ENCODE measurements around the gene SEL1L3. TPM values are rescaled to one million over a fixed set of nuclear protein-coding genes. Genes with fewer than 3 reads are reported as not detected.

Gene SEL1L3
- total RNA-seq, 1 experiment from 2014 or later, result 31.9 TPM

DNA sequence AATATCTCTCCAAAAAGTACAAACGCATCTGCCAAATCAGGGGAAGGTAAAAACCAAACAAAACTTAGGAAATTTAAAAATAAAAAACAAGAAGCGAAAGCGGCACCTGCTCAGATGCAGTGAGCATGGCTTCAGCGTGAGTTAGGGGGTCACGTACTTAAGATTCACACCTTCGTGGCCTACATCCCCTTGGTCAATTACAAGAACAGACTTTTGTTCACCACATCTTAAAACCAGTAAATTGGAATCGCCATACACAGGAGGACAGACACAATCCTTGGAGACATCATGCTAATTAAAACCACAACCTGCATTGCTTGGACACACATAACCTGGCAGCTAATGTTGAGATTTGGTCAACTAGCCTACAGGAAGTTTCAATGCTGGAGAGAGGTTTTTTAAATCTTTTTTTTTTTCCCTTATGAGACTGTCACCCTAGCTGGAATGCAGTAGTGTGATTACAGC lies 12.5 kb upstream of the SEL1L3 start:
- ChIA-PET POLR2A (ENCODE audit: unreplicated experiment) (no interaction called here), CTCF (no interaction called here)
- H3F3A ChIP-seq (ENCODE audit: low read length, unreplicated experiment), result no peaks in the 10 kb centered on the region
- H3K27me3 ChIP-seq (ENCODE audit: low read length), result no peaks in the 10 kb centered on the region
- no peak overlapping the region for H3K9ac ChIP-seq (ENCODE audit: low read length)
- H3K9me2 ChIP-seq (replicated peaks; ENCODE audit: low read length), result no peaks in the 10 kb centered on the region
- no peak overlapping the region for H3K27ac ChIP-seq (ENCODE audit: low read length)
- H3K36me3 ChIP-seq (ENCODE audit: low read depth, low read length), result no peaks in the 10 kb centered on the region
- no peak for TF ChIP-seq EZH2phosphoT487 (IDR thresholded peaks at IDR 0.05; ENCODE audit: borderline replicate concordance, low read length)
- TF ChIP-seq EZH2 (IDR thresholded peaks at IDR 0.05; ENCODE audit: low read length, unreplicated experiment), result no peak
- no peak for TF ChIP-seq CTCF (conservative IDR thresholded peaks at IDR 0.05; ENCODE audit: low read depth, low read length)
- no TSS peak for BruUV-seq (replicated peaks)
- H3K4me1 ChIP-seq (ENCODE audit: insufficient read depth, low read length), result no peaks in the 10 kb centered on the region
- H2AFZ ChIP-seq (ENCODE audit: low read length), result no peak overlapping the region
- no peaks in the 10 kb centered on the region for H3K79me2 ChIP-seq (ENCODE audit: low read length)
- no peaks in the 10 kb centered on the region for H3K9me3 ChIP-seq (ENCODE audit: low read length)
- DNase-seq (no peak), ATAC-seq (no peak)
- H4K20me1 ChIP-seq (ENCODE audit: low read length), result no peaks in the 10 kb centered on the region
- intact Hi-C loops (cut with micrococcal nuclease), result no loop called here
- H3K4me3 ChIP-seq (ENCODE audit: low read length), result no peak overlapping the region
- no peak overlapping the region for H3K4me2 ChIP-seq (ENCODE audit: low read length)

DNA sequence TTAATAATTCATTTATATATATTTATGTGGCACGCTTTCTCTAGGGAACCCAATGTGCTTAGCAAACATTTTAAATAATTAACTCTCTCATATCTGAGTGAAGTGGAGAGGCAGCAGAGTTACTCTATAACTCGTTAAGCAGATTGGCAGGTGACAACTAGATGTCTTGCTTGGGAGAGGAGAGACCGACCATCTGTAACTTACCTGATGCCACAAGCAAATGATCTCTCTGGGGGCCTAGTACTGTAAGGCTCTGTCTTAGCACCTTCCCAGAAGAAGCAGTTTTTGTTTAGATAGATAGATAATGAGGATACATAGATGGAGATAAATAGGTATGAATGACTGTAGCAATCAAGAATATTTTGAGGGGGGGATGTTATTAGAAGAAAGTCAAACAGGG lies 11.9 kb upstream of the SEL1L3 start:
- ChIA-PET POLR2A (ENCODE audit: unreplicated experiment) (no interaction called here), CTCF (no interaction called here)
- H3K27me3 ChIP-seq (ENCODE audit: low read length), result no peaks in the 10 kb centered on the region
- TF ChIP-seq EZH2phosphoT487 (IDR thresholded peaks at IDR 0.05; ENCODE audit: borderline replicate concordance, low read length) (no peak), EZH2 (IDR thresholded peaks at IDR 0.05; ENCODE audit: low read length, unreplicated experiment) (no peak), CTCF (conservative IDR thresholded peaks at IDR 0.05; ENCODE audit: low read depth, low read length) (no peak)
- no peaks in the 10 kb centered on the region for H3F3A ChIP-seq (ENCODE audit: low read length, unreplicated experiment)
- no peak overlapping the region for H3K4me2 ChIP-seq (ENCODE audit: low read length)
- H3K27ac ChIP-seq (ENCODE audit: low read length), result no peak overlapping the region
- no peak overlapping the region for H3K9ac ChIP-seq (ENCODE audit: low read length)
- no TSS peak for BruUV-seq (replicated peaks)
- H3K9me3 ChIP-seq (ENCODE audit: low read length), result no peaks in the 10 kb centered on the region
- no peaks in the 10 kb centered on the region for H3K4me1 ChIP-seq (ENCODE audit: insufficient read depth, low read length)
- intact Hi-C loops (cut with micrococcal nuclease), result no loop called here
- no peaks in the 10 kb centered on the region for H3K79me2 ChIP-seq (ENCODE audit: low read length)
- no peaks in the 10 kb centered on the region for H3K9me2 ChIP-seq (replicated peaks; ENCODE audit: low read length)
- no peak overlapping the region for H2AFZ ChIP-seq (ENCODE audit: low read length)
- H3K36me3 ChIP-seq (ENCODE audit: low read depth, low read length), result no peaks in the 10 kb centered on the region
- no peak overlapping the region for H3K4me3 ChIP-seq (ENCODE audit: low read length)
- no peak for DNase-seq
- ATAC-seq, result no peak
- H4K20me1 ChIP-seq (ENCODE audit: low read length), result no peaks in the 10 kb centered on the region

- Histone ChIP-seq H4K20me1 (ENCODE audit: low read length) (no peaks in the 10 kb centered on the region), H3K9ac (ENCODE audit: low read length) (no peak overlapping the region), H3K9me3 (ENCODE audit: low read length) (no peaks in the 10 kb centered on the region), H2AFZ (ENCODE audit: low read length) (no peak overlapping the region), H3K4me2 (ENCODE audit: low read length) (no peak overlapping the region), H3K4me1 (ENCODE audit: insufficient read depth, low read length) (no peaks in the 10 kb centered on the region), H3K36me3 (ENCODE audit: low read depth, low read length) (no peaks in the 10 kb centered on the region), H3K27me3 (ENCODE audit: low read length) (no peaks in the 10 kb centered on the region), H3K9me2 (replicated peaks; ENCODE audit: low read length) (no peaks in the 10 kb centered on the region), H3F3A (ENCODE audit: low read length, unreplicated experiment) (no peaks in the 10 kb centered on the region), H3K27ac (ENCODE audit: low read length) (no peak overlapping the region), H3K4me3 (ENCODE audit: low read length) (no peak overlapping the region), H3K79me2 (ENCODE audit: low read length) (no peaks in the 10 kb centered on the region)
- ATAC-seq (no peak), DNase-seq (no peak)
- CTCF ChIA-PET, result no interaction called here
- POLR2A ChIA-PET (ENCODE audit: unreplicated experiment), result no interaction called here
- intact Hi-C loops (cut with micrococcal nuclease), result no loop called here
- no TSS peak for BruUV-seq (replicated peaks)
- TF ChIP-seq EZH2 (IDR thresholded peaks at IDR 0.05; ENCODE audit: low read length, unreplicated experiment) (no peak), EZH2phosphoT487 (IDR thresholded peaks at IDR 0.05; ENCODE audit: borderline replicate concordance, low read length) (no peak), CTCF (conservative IDR thresholded peaks at IDR 0.05; ENCODE audit: low read depth, low read length) (no peak)
Observed at GRCh38 chr4:25873632-25874129, 10.9 kb upstream of the SEL1L3 start.

Measured in PC-3 (cell line).